Inflammatory macrophage treated with lipopolysaccharide for 1 hour (primary cell): ENCODE results near the gene NKX1-1.
"Not testable (repeated sequence)": the region's sequence is repeated elsewhere in the genome, so short reads cannot be mapped to it uniquely, and the experiment has no call there.

ENCODE experiments used
- DNase-seq, 2 donors: peaks; one replicate each; pipeline ENCODE4 v3.0.0-alpha.2; 2020 to 2022

The NKX1-1 gene

GRCh38 chr4:1403591-1404572 lies 2.4 kb downstream of the NKX1-1 start:
- no peak for DNase-seq

- no peak for DNase-seq
Observed at GRCh38 chr4:1403177-1403583, 3.1 kb downstream of the NKX1-1 start.

GRCh38 chr4:1402516-1403091 lies 3.6 kb downstream of the NKX1-1 start:
- DNase-seq, result no peak

GRCh38 chr4:1402021-1402515 lies 4.2 kb downstream of the NKX1-1 start:
- no peak for DNase-seq

- no peak for DNase-seq
Observed at GRCh38 chr4:1401409-1402020, 4.7 kb downstream of the NKX1-1 start.

GRCh38 chr4:1400831-1401408 lies 5.3 kb downstream of the NKX1-1 start:
- DNase-seq, result no peak

GRCh38 chr4:1400191-1400805 lies 5.9 kb downstream of the NKX1-1 start:
- DNase-seq, result no peak

GRCh38 chr4:1399508-1400190 lies 6.6 kb downstream of the NKX1-1 start:
- DNase-seq, result no peak

- DNase-seq, result no peak
Observed at GRCh38 chr4:1398681-1399507, 7.3 kb downstream of the NKX1-1 start.

- no peak for DNase-seq
Observed at GRCh38 chr4:1396806-1397455, 9.3 kb downstream of the NKX1-1 start.

GRCh38 chr4:1395941-1396805 lies 10.1 kb downstream of the NKX1-1 start:
- DNase-seq, result no peak

- not testable (repeated sequence) for DNase-seq
Observed at GRCh38 chr4:1395389-1395820, 10.8 kb downstream of the NKX1-1 start.

GRCh38 chr4:1394554-1395388 lies 11.5 kb downstream of the NKX1-1 start:
- not testable (repeated sequence) for DNase-seq

- DNase-seq, result no peak
Observed at GRCh38 chr4:1393866-1394265, 12.4 kb downstream of the NKX1-1 start.

GRCh38 chr4:1393363-1393762 lies 12.9 kb downstream of the NKX1-1 start:
- DNase-seq, result not testable (repeated sequence)

- DNase-seq, result no peak
Observed at GRCh38 chr4:1385373-1386340, 20.6 kb downstream of the NKX1-1 start.

GRCh38 chr4:1384675-1385372 lies 21.4 kb downstream of the NKX1-1 start:
- no peak for DNase-seq
